HEK293 (cell line): Measurements from ENCODE around the gene KCNJ15.

Experiments
- GLI4 ChIP-seq: fragments of 450-650 bp; formaldehyde crosslinking; IDR thresholded peaks from 2 replicates; pipeline ENCODE4 v1.5.1; 2016; ENCODE audit warnings: missing biosample characterization, missing genetic modification characterization
- HOXC10 ChIP-seq: sonication (generic); formaldehyde crosslinking; IDR thresholded peaks from 2 replicates; pipeline ENCODE4 v1.8.1; 2023; ENCODE audit warnings: mild to moderate bottlenecking, missing genetic modification reagents
- KLF1 ChIP-seq: fragments of 450-650 bp; formaldehyde crosslinking; IDR thresholded peaks from 2 replicates; pipeline ENCODE4 v1.5.1; 2016; ENCODE audit warnings: missing biosample characterization, missing genetic modification characterization
- KLF10 ChIP-seq: fragments of 450-650 bp; IDR thresholded peaks from 2 replicates; pipeline ENCODE4 v1.5.1; 2018; ENCODE audit warnings: missing biosample characterization, mild to moderate bottlenecking, missing genetic modification characterization
- KLF7 ChIP-seq: fragments of 450-650 bp; formaldehyde crosslinking; IDR thresholded peaks from 2 replicates; pipeline ENCODE4 v1.5.1; 2016; ENCODE audit warnings: missing biosample characterization, missing genetic modification characterization, borderline replicate concordance
- KLF9 ChIP-seq: fragments of 450-650 bp; formaldehyde crosslinking; IDR thresholded peaks from 2 replicates; pipeline ENCODE4 v1.5.1; 2016; ENCODE audit warnings: missing biosample characterization, missing genetic modification characterization, low read depth
- OVOL3 ChIP-seq: fragments of 450-650 bp; formaldehyde crosslinking; IDR thresholded peaks from 2 replicates; pipeline ENCODE4 v1.5.1; 2016; ENCODE audit warnings: missing biosample characterization, missing genetic modification characterization
- SETDB1 ChIP-seq: IDR thresholded peaks from one replicate; pipeline ENCODE4 v1.6.1; 2017; ENCODE audit warnings: mild to moderate bottlenecking, low read length, moderate library complexity, mixed read lengths; ENCODE audit not compliant: insufficient read length
- SP7 ChIP-seq: fragments of 450-650 bp; formaldehyde crosslinking; IDR thresholded peaks from 2 replicates; pipeline ENCODE4 v1.5.1; 2016; ENCODE audit warnings: missing biosample characterization, missing genetic modification characterization
- ZBTB20 ChIP-seq: fragments of 450-650 bp; formaldehyde crosslinking; IDR thresholded peaks from 2 replicates; pipeline ENCODE4 v1.5.1; 2016; ENCODE audit warnings: missing biosample characterization, missing genetic modification characterization
- ZBTB21 ChIP-seq: fragments of 450-650 bp; formaldehyde crosslinking; IDR thresholded peaks from 2 replicates; pipeline ENCODE4 v1.5.1; 2017; ENCODE audit warnings: missing biosample characterization, missing genetic modification characterization
- ZBTB8A ChIP-seq: fragments of 450-650 bp; formaldehyde crosslinking; IDR thresholded peaks from 2 replicates; pipeline ENCODE4 v1.5.1; 2016; ENCODE audit warnings: missing biosample characterization, missing genetic modification characterization
- ZNF121 ChIP-seq: fragments of 450-650 bp; formaldehyde crosslinking; IDR thresholded peaks from 2 replicates; pipeline ENCODE4 v1.5.1; 2016; ENCODE audit warnings: missing biosample characterization, missing genetic modification characterization
- ZNF184 ChIP-seq: fragments of 450-650 bp; IDR thresholded peaks from 2 replicates; pipeline ENCODE4 v1.5.1; 2018; ENCODE audit warnings: missing biosample characterization, mild to moderate bottlenecking, missing genetic modification characterization
- ZNF2 ChIP-seq: fragments of 450-650 bp; formaldehyde crosslinking; IDR thresholded peaks from 2 replicates; pipeline ENCODE4 v1.5.1; 2016; ENCODE audit warnings: missing biosample characterization, missing genetic modification characterization
- ZNF202 ChIP-seq: fragments of 450-650 bp; formaldehyde crosslinking; IDR thresholded peaks from 2 replicates; pipeline ENCODE4 v1.5.1; 2016; ENCODE audit warnings: missing biosample characterization, missing genetic modification characterization, borderline replicate concordance
- ZNF214 ChIP-seq: fragments of 450-650 bp; formaldehyde crosslinking; IDR thresholded peaks from 2 replicates; pipeline ENCODE4 v1.5.1; 2017; ENCODE audit warnings: missing biosample characterization, mild to moderate bottlenecking, missing genetic modification characterization, borderline replicate concordance
- ZNF23 ChIP-seq: fragments of 450-650 bp; formaldehyde crosslinking; IDR thresholded peaks from 2 replicates; pipeline ENCODE4 v1.5.1; 2016; ENCODE audit warnings: missing biosample characterization, missing genetic modification characterization, borderline replicate concordance
- ZNF311 ChIP-seq: fragments of 450-650 bp; formaldehyde crosslinking; IDR thresholded peaks from 2 replicates; pipeline ENCODE4 v1.5.1; 2017; ENCODE audit warnings: missing biosample characterization, missing genetic modification characterization, borderline replicate concordance
- ZNF354C ChIP-seq: fragments of 450-650 bp; formaldehyde crosslinking; IDR thresholded peaks from 2 replicates; pipeline ENCODE4 v1.5.1; 2016; ENCODE audit warnings: missing biosample characterization, missing genetic modification characterization, low read depth, borderline replicate concordance
- ZNF366 ChIP-seq: fragments of 450-650 bp; formaldehyde crosslinking; conservative IDR thresholded peaks from 2 replicates; pipeline ENCODE4 v1.5.1; 2016; ENCODE audit warnings: missing biosample characterization, missing genetic modification characterization
- ZNF48 ChIP-seq: fragments of 450-650 bp; formaldehyde crosslinking; IDR thresholded peaks from 2 replicates; pipeline ENCODE4 v1.5.1; 2016; ENCODE audit warnings: missing biosample characterization, missing genetic modification characterization
- ZNF530 ChIP-seq: fragments of 450-650 bp; formaldehyde crosslinking; IDR thresholded peaks from 2 replicates; pipeline ENCODE4 v1.5.1; 2016; ENCODE audit warnings: low read depth, missing biosample characterization, missing genetic modification characterization
- ZNF549 ChIP-seq: fragments of 450-650 bp; IDR thresholded peaks from 2 replicates; pipeline ENCODE4 v1.5.1; 2018; ENCODE audit warnings: missing biosample characterization, missing genetic modification characterization, mild to moderate bottlenecking, inconsistent platforms, moderate library complexity
- ZNF621 ChIP-seq: fragments of 450-650 bp; formaldehyde crosslinking; IDR thresholded peaks from 2 replicates; pipeline ENCODE4 v1.5.1; 2017; ENCODE audit warnings: missing biosample characterization, missing genetic modification characterization
- ZNF629 ChIP-seq: fragments of 450-650 bp; formaldehyde crosslinking; IDR thresholded peaks from 2 replicates; pipeline ENCODE4 v1.5.1; 2017; ENCODE audit warnings: missing biosample characterization, missing genetic modification characterization
- ZNF654 ChIP-seq: fragments of 450-650 bp; formaldehyde crosslinking; IDR thresholded peaks from 2 replicates; pipeline ENCODE4 v1.5.1; 2016; ENCODE audit warnings: low read depth, missing biosample characterization, missing genetic modification characterization
- ZNF664 ChIP-seq: fragments of 450-650 bp; formaldehyde crosslinking; IDR thresholded peaks from 2 replicates; pipeline ENCODE4 v1.5.1; 2016; ENCODE audit warnings: missing biosample characterization, missing genetic modification characterization
- ZNF670 ChIP-seq: fragments of 450-650 bp; formaldehyde crosslinking; IDR thresholded peaks from 2 replicates; pipeline ENCODE4 v1.5.1; 2016; ENCODE audit warnings: missing biosample characterization, missing genetic modification characterization, low read depth
- ZNF701 ChIP-seq: fragments of 450-650 bp; formaldehyde crosslinking; IDR thresholded peaks from 2 replicates; pipeline ENCODE4 v1.5.1; 2016; ENCODE audit warnings: missing biosample characterization, missing genetic modification characterization
- TF ChIP-seq, protein P1 (sequence below): fragments of 450-650 bp; IDR thresholded peaks from 2 replicates; pipeline ENCODE4 v1.5.1; 2018; ENCODE audit warnings: missing biosample characterization, mild to moderate bottlenecking, missing genetic modification characterization
- TF ChIP-seq, protein P2 (sequence below): fragments of 450-650 bp; formaldehyde crosslinking; IDR thresholded peaks from 2 replicates; pipeline ENCODE4; 2016; ENCODE audit warnings: missing biosample characterization, missing genetic modification characterization
- TF ChIP-seq, protein P3 (sequence below): fragments of 450-650 bp; formaldehyde crosslinking; IDR thresholded peaks from 2 replicates; pipeline ENCODE4 v1.5.1; 2016; ENCODE audit warnings: missing biosample characterization, missing genetic modification characterization
- TF ChIP-seq, protein P4 (sequence below): fragments of 450-650 bp; formaldehyde crosslinking; IDR thresholded peaks from 2 replicates; pipeline ENCODE4 v1.5.1; 2017; ENCODE audit warnings: missing biosample characterization, missing genetic modification characterization
- TF ChIP-seq, protein P5 (sequence below): fragments of 450-650 bp; formaldehyde crosslinking; IDR thresholded peaks from 2 replicates; pipeline ENCODE4 v1.5.1; 2017; ENCODE audit warnings: missing biosample characterization, missing genetic modification characterization

KCNJ15 gene

DNA sequence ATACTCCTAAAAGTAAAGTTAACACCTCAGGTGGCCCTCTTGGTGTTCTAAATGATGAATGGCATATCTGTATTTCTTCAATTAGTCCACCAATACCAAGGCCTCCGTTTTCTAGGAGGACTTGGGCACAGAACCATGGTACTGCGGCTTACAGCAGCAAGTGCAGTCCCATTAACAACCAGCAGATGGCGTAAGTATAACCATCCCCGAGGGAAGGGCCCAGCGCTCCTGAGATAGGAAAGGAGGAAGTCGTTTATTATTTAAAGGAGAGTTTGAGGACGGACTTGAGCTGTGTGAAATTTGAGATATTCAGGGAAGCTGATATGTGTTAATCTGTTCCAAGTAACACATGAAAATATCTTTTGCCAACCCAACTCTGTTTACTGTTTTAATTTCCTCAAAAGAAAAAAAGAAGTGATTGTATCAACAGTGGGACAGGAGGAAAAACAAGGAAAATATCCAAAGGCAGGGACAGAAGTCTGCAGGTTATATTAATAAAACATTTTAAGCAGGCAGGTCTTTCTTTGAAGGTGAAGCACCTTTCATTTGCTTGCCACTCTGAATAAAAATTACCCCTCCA lies 37.7 kb upstream of the KCNJ15 start (continued):
- no peak for TF ChIP-seq KLF1
- no peak for TF ChIP-seq ZNF214 (tag by site-specific recombination)
- no peak for TF ChIP-seq ZNF530 (tag by site-specific recombination)
- no peak for TF ChIP-seq ZBTB21
- no peak for TF ChIP-seq ZNF549 (tag by site-specific recombination)
- TF ChIP-seq KLF10 (tag by site-specific recombination) = no peak
- no peak for TF ChIP-seq GLI4 (tag by site-specific recombination)
- TF ChIP-seq, protein P1, sequence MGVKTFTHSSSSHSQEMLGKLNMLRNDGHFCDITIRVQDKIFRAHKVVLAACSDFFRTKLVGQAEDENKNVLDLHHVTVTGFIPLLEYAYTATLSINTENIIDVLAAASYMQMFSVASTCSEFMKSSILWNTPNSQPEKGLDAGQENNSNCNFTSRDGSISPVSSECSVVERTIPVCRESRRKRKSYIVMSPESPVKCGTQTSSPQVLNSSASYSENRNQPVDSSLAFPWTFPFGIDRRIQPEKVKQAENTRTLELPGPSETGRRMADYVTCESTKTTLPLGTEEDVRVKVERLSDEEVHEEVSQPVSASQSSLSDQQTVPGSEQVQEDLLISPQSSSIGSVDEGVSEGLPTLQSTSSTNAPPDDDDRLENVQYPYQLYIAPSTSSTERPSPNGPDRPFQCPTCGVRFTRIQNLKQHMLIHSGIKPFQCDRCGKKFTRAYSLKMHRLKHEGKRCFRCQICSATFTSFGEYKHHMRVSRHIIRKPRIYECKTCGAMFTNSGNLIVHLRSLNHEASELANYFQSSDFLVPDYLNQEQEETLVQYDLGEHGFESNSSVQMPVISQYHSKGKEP (tag by site-specific recombination) = no peak
- TF ChIP-seq HOXC10 (CRISPR knock-in tag) = no peak
- TF ChIP-seq ZBTB20 (tag by site-specific recombination) = no peak
- TF ChIP-seq ZNF670 (tag by site-specific recombination) = no peak
- TF ChIP-seq SP7 (tag by site-specific recombination) = peak; percentile 35; the same call in 1 of the 2 replicates
- no peak for TF ChIP-seq ZNF23 (tag by site-specific recombination)
- no peak for TF ChIP-seq ZNF354C (tag by site-specific recombination)
- TF ChIP-seq ZNF48 (tag by site-specific recombination) = no peak
- TF ChIP-seq, protein P2, sequence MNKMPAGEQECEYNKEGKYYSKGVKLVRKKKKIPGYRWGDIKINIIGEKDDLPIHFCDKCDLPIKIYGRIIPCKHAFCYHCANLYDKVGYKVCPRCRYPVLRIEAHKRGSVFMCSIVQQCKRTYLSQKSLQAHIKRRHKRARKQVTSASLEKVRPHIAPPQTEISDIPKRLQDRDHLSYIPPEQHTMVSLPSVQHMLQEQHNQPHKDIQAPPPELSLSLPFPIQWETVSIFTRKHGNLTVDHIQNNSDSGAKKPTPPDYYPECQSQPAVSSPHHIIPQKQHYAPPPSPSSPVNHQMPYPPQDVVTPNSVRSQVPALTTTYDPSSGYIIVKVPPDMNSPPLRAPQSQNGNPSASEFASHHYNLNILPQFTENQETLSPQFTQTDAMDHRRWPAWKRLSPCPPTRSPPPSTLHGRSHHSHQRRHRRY = no peak
- TF ChIP-seq ZBTB8A = no peak
- TF ChIP-seq, protein P3, sequence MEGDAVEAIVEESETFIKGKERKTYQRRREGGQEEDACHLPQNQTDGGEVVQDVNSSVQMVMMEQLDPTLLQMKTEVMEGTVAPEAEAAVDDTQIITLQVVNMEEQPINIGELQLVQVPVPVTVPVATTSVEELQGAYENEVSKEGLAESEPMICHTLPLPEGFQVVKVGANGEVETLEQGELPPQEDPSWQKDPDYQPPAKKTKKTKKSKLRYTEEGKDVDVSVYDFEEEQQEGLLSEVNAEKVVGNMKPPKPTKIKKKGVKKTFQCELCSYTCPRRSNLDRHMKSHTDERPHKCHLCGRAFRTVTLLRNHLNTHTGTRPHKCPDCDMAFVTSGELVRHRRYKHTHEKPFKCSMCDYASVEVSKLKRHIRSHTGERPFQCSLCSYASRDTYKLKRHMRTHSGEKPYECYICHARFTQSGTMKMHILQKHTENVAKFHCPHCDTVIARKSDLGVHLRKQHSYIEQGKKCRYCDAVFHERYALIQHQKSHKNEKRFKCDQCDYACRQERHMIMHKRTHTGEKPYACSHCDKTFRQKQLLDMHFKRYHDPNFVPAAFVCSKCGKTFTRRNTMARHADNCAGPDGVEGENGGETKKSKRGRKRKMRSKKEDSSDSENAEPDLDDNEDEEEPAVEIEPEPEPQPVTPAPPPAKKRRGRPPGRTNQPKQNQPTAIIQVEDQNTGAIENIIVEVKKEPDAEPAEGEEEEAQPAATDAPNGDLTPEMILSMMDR = peak; percentile 75
- TF ChIP-seq, protein P4, sequence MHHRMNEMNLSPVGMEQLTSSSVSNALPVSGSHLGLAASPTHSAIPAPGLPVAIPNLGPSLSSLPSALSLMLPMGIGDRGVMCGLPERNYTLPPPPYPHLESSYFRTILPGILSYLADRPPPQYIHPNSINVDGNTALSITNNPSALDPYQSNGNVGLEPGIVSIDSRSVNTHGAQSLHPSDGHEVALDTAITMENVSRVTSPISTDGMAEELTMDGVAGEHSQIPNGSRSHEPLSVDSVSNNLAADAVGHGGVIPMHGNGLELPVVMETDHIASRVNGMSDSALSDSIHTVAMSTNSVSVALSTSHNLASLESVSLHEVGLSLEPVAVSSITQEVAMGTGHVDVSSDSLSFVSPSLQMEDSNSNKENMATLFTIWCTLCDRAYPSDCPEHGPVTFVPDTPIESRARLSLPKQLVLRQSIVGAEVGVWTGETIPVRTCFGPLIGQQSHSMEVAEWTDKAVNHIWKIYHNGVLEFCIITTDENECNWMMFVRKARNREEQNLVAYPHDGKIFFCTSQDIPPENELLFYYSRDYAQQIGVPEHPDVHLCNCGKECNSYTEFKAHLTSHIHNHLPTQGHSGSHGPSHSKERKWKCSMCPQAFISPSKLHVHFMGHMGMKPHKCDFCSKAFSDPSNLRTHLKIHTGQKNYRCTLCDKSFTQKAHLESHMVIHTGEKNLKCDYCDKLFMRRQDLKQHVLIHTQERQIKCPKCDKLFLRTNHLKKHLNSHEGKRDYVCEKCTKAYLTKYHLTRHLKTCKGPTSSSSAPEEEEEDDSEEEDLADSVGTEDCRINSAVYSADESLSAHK (tag by site-specific recombination) = no peak
- TF ChIP-seq ZNF654 (tag by site-specific recombination) = peak; percentile 48
- no peak for TF ChIP-seq OVOL3 (tag by site-specific recombination)
- TF ChIP-seq ZNF621 (tag by site-specific recombination) = no peak
- TF ChIP-seq ZNF311 (tag by site-specific recombination) = no peak
- no peak for TF ChIP-seq ZNF366 (tag by site-specific recombination)
- TF ChIP-seq, protein P5, sequence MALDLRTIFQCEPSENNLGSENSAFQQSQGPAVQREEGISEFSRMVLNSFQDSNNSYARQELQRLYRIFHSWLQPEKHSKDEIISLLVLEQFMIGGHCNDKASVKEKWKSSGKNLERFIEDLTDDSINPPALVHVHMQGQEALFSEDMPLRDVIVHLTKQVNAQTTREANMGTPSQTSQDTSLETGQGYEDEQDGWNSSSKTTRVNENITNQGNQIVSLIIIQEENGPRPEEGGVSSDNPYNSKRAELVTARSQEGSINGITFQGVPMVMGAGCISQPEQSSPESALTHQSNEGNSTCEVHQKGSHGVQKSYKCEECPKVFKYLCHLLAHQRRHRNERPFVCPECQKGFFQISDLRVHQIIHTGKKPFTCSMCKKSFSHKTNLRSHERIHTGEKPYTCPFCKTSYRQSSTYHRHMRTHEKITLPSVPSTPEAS = no peak
- TF ChIP-seq ZNF184 (tag by site-specific recombination) = 0 out of 2 replicates have a peak, but pooled peaks have one; percentile 14
- TF ChIP-seq ZNF664 (tag by site-specific recombination) = 0 out of 2 replicates have a peak, but pooled peaks have one; percentile 21
- TF ChIP-seq KLF9 = no peak
- no peak for TF ChIP-seq ZNF2 (tag by site-specific recombination)
- TF ChIP-seq ZNF701 (tag by site-specific recombination) = no peak
- TF ChIP-seq SETDB1 = no peak
- no peak for TF ChIP-seq KLF7 (tag by site-specific recombination)
- no peak for TF ChIP-seq ZNF202
- TF ChIP-seq ZNF121 (tag by site-specific recombination) = no peak
- 0 out of 2 replicates have a peak, but pooled peaks have one; percentile 11 for TF ChIP-seq ZNF629 (tag by site-specific recombination)
